Upper lobe of left lung (tissue), 4 donors: Measurements from ENCODE around the gene FXYD6.

Experiments
- EP300 ChIP-seq, 4 donors: sonication (generic); formaldehyde crosslinking; IDR thresholded peaks; one replicate each; pipeline ENCODE4 v1.5.1; 2017; ENCODE audit warnings: antibody characterized with exemption in 4 of 4, control low read depth in 2 of 4
- POLR2A ChIP-seq, 4 donors: fragments of 450-650 bp; IDR thresholded peaks; one replicate each; pipeline ENCODE4 v1.5.1; 2016 to 2017; ENCODE audit warnings: antibody characterized with exemption in 4 of 4, mild to moderate bottlenecking in 2 of 4
- POLR2AphosphoS5 ChIP-seq, 2 donors: sonication (generic); formaldehyde crosslinking; IDR thresholded peaks; one replicate each; pipeline ENCODE4 v1.5.1; 2017; ENCODE audit warnings: antibody characterized with exemption in 2 of 2
- TF ChIP-seq, protein P1 (sequence below), 6 experiments: fragments of 450-650 bp in 4 of 6; fragments of 200-600 bp in 2 of 6; sonication (generic) in 2 of 6; IDR thresholded peaks; one replicate each; pipeline ENCODE4 v1.5.1; 2016 to 2019; ENCODE audit warnings: antibody characterized with exemption in 6 of 6

DNA sequence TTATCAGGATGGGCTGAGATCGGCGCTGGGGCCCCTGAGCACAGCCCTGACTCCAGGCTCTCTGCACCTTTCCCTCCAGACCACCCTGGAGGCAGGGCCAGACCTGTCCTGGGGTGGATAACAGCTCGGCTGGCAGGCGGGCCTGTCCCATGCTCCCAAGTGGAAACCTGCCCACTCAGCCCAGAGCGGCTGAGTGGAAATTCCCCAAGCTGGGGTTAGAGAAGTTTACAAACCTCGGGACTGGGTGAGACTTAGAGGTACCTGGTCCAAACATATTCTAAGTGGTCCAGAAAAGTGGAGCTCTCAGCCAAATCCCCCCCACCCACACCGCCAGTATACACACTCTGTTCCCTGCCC, 47.1 kb downstream of the FXYD6 start:
- TF ChIP-seq POLR2AphosphoS5 (IDR thresholded peaks at IDR 0.05), result no peak
- TF ChIP-seq, protein P1, sequence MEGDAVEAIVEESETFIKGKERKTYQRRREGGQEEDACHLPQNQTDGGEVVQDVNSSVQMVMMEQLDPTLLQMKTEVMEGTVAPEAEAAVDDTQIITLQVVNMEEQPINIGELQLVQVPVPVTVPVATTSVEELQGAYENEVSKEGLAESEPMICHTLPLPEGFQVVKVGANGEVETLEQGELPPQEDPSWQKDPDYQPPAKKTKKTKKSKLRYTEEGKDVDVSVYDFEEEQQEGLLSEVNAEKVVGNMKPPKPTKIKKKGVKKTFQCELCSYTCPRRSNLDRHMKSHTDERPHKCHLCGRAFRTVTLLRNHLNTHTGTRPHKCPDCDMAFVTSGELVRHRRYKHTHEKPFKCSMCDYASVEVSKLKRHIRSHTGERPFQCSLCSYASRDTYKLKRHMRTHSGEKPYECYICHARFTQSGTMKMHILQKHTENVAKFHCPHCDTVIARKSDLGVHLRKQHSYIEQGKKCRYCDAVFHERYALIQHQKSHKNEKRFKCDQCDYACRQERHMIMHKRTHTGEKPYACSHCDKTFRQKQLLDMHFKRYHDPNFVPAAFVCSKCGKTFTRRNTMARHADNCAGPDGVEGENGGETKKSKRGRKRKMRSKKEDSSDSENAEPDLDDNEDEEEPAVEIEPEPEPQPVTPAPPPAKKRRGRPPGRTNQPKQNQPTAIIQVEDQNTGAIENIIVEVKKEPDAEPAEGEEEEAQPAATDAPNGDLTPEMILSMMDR (IDR thresholded peaks at IDR 0.05), result no peak
- no peak for TF ChIP-seq EP300 (IDR thresholded peaks at IDR 0.05)
- no peak for TF ChIP-seq POLR2A (IDR thresholded peaks at IDR 0.05)
